ENCODE results near the gene PARD6A.

Gene PARD6A

DNA sequence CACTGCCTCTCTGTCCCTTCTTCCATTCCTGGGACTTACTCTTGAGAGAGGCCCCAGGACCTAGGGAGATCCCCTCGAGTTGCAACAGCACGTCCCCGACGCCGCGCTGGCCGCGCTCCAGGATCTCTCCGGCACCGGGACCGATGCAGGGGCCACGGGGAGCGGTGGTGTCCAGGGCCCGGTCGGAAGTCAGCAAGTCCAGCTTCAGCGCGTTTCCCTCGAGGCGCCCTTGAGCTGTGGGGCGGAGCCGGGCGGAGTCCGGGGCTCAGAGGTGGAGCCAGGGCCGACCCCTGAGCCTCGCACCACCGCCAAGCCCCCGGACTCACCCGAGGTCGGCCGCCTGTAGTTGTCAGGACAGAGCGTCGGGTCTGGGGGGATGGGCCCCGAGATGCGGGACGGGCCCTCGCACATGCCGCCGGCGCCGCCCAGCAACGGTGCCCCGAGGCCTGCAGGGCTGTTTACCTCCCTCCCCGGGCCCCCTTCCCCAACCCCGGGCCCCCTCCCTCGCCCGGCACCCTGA lies 5.3 kb downstream of the PARD6A start:
- DNase-seq, result peak in 1 of 56 donors; percentile 33

DNA sequence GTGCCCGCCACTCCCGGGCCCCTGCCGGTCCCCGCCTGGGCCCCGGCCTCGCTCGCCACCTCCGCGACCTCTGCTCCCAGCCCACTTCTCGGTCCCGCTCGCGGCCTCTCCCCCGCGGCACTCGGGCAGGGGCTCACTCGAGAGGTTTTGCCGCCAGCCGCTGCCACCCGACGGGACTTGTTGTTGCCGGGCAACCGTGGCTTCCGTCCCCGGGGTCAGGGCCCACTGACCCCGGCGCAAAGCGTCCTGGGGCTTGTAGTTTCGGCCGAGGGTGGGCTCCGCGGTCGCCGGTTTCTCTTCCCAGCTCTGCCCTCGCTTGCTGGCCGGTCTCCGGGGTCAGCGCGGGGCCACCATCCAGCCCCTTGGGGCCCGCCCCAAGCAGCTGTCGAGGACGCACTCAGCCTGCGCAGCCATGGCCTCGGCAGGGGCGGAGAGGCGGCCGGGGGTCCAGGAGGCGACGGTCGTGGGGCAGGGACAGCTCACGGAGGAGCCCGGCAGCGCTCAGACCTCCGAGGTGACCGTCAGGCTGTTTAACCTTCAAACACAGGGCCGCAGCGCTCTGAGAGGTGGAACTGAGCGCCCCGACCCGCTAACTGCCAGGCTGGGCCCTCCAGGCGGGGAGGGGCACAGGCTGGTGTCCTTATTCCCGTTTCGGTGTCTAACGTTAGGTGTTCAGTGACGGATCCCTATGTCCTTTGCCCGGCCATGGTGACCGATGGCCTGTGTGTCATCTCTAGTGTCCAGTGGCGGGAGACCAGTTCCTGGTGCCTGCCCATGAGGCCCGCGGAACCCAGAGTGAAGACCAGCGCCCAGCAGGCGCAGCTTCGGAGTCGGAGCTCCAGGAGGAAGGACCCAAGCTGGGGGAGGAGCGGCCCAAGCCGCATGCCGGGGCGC lies 6.0 kb downstream of the PARD6A start, which contains the start of the genes C16orf86 and ENKD1:
TSS of gene C16orf86 (plus strand) at position 256 of the 894 bp plus-strand sequence. CDS start at position 413, 157 bp downstream.
TSS of gene ENKD1 (minus strand) at position 192 of the 894 bp plus-strand sequence. CDS start 308 bp downstream, outside the sequence.
- peak in 53 of 56 donors; percentile 18 to 89 (median 68) for DNase-seq

DNA sequence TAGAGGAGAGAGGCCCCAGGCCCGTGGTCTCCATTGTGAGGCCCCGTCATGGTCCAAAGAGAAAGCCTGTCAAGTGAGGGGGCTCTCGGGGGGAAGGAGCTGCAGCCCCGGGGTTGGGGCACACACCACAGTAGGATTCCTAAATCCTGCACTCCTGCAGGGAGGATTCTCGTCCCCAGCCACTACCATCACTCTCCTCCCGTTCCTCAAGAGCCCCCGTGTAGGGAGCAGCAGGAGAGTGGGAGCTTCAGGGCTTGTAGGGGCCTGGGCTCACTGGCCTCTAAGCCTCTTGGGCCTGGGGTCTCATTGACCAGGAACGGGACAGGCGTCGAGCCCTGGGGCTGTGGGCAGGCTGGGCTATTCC lies 6.7 kb downstream of the PARD6A start:
- no peak for DNase-seq

DNA sequence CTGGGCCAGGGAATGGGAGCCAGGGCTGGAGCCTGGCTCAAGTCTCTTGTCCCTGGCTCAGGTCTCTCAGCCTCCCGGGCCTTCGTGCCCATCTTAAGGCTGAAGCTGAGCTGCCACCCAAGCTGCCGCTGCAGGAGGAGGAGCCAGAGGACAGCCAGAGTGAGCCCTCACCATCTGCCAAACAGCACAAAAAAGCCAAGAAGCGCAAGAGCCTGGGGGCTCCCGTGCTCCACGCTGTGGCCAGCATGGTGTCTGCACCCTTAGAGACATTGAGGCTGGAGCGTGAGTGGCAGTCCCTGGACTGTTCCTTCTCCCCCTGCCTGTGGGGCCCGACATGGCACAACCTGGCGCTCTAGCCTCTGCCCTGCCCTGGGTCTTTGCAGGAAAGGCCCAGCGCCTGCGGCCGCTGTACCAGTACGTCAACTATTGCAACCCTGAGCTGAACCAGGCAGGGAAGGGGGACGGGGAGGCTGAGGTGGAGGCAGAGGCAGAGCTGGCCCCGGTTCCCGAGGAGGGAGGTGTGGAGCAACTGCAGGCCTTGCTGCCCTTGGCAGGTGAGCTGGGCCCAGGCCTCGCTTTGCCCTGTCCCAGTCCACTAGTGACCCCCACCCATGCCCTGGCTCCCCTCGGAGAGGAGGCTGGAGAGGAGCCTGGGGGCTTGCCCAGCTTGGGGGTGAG lies 7.2 kb downstream of the PARD6A start:
- peak in 54 of 56 donors; percentile 19 to 91 (median 72) for DNase-seq

DNA sequence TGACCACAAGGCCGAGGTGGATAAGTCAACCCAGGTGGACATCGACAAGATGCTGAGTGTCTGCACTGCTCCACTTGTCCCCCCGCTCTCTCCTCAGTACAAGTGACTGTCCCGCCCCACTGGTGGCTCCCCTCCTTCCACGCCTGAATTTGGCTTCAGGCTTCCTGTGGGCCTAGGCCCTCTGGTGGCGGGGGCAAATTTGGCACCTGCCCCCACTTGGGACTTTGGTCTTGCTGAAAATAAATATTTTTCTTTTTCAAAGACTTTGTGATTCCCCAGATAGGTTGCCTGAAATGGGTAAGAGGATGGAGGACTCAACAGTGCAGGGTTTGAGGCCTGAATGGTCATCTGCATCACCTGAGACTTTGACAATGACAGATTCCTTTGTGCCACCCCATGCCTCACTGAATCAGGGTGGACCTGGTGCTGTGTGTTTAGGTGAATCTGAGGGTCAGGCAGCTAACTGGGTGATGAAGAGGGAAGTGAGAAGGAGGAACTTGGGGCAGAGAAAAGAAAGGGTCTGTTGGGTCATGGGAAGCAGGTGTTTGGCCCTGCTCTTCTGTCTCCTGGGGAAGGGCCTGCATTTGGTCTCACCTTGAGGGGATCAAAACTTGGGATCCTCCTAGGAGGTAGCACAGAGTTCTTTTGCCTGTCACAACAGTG lies 7.9 kb downstream of the PARD6A start:
- DNase-seq, result no peak

DNA sequence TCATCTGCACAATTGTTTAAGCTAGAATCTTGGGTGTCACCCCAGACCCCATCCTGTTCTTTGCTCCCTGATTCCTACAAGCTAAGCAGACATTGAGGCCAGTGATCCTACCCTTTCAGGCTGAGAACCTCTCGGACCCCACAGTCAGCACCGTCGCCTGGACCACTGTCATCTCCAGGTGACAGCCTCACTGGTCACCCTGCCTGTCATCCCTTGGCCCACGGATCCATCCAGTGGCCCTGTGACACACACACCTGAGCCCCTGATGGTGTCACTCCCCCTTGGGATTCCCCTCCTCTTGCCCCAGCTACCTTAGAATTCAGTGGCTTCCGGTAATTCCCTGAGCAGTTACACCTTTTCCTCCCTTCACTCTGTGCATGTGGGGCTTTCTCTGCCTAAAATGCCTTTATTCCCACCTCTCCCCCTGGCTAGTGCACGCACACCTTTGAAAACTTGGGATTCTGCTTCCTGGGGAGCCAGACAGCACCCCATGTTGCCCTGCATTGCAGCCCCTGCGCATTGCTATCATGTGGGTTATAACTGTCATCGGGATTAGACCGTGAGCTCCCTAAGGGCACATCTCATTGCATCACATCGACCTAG lies 8.8 kb downstream of the PARD6A start:
- DNase-seq, result no peak

DNA sequence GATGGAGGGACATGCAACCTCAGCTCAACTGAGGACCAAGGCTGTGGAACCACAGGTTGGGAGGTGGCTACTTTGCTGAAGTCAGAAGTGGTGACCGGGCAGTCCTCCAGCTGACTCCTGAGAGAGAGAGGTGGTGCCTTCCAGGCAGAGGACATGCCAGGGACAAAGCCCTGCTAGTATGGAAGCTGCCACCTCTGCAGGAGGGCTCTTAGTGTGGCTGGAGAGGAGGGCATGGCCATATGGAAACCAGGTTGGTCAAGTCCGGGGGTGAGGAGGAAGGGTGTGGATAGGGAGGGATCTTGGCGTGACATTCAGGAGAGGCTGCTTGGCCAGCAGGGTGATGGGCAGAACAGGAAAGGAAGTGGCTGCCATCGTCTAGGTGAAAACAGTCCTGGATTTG lies 11.5 kb downstream of the PARD6A start:
- no peak for DNase-seq

DNA sequence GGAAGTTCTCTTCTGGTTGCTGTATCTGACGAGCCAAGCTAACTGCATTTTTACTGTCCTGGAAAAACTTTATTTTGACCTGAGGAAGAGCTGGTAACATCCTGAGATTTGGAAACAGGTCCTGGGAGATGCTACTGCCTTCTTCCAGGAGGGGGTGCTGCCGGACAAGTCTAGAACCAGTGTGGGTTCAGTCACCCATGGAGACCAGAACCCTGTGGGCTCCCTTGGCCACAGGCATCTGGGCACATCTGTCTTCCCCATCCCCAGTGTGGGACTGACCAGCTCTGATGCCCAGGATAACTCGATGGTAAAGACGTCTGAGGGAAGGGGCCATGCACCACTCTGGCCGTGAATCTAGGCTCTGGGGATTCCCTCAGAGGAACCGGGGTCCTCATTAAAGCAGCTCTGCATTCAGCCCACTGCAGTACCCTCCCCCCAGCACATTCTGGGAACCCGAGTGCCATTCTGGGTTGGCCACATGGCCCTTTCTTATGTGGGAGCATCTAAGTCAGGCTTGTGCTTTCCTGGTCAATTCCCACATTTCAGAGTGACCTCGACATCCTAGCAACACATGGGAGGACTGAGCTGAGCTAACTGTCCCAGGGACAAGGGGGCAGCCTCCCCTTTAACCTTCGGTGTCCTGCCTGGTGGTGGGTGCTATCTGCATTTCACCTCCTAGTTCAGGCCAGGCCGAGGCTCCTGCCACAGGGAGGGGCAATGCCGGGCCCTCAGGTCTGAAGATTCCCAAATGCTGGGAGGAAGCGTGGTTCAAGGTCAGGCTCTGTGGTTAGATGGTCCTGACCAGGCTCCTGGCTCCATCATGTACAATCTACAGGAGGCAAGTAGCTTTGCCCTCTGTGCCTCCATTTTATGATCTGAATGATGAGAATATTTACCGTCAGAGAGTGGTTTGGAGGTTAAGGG lies 12.2 kb downstream of the PARD6A start:
- DNase-seq, result peak in 35 of 56 donors; percentile 11 to 68 (median 27)

DNA sequence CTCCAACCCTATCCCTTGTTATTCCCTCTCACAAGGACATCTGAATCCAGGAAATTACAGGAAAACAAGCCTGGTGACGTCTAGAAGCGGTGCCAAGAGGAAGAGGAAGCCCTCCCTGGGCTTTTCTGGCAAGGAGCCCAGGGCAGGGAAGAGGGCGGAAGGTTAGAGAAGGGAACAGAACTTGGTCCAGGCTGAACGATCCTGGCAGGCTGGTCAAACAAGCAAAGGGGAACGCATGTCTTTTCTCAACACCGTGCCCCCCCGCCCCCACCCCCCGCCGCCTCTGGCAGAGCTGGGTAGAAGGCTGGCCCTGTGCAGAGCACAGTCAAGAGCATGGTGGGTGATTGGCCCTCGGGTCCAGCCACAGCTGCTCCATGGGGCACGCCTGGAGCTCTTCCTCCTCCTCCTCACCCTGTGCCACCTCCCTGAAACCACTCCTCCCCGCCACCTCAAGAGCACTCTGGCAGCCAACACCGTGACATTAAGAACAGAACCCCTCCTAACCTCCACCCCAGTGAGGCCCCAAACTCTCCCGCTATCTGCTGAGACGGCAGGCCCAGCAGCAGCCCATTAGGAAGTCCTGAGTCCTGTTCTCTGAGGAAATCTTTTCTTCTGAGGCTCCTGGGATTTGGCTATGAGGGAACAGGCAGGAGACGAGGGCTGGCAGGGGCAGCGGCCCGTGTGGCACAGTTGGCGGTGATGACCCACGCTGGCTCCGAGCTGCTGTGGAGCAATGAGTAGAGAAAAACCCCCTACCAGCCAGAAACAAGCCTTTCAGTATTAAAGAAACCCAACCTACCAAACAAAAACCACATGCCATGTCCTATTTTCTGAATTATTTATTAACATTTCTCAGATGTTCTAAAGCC lies 13.2 kb downstream of the PARD6A start:
- DNase-seq, result peak in 8 of 56 donors; percentile 12 to 52 (median 26)

DNA sequence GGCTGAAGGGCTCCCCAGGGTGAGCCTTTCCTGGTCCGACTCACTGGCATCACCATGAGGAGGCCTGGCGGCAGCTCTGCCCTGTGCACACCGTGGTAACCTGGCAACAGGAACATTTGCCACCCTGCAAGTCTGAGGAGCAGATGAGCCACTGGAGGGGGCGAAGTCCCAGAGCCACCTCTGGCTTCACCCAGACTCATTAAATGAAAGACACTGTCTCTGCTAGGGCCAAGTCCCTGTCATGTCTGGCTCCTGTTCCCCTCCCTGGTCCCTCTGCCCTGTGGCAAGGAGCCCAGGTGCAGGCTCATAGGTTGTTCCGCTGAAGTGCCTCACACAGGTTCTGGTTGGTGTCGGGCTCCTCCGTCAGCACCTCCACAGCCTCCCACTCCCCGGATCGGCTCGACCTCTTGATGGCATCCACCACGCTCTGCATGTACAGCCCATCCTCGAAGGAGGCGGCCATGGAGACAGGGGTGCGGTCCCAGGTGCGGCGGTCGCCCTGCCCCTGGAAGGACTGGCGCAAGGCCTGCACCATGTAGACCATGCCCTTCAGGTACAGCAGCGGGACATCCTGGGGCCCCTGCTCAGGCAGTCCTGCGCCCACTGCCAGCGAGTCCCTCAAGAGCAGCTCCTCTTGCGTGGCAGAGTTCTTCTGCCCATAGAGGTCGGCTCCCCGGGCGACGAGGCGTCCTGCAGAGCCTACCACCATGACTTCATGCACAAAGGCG lies 14.3 kb downstream of the PARD6A start:
- DNase-seq, result no peak

DNA sequence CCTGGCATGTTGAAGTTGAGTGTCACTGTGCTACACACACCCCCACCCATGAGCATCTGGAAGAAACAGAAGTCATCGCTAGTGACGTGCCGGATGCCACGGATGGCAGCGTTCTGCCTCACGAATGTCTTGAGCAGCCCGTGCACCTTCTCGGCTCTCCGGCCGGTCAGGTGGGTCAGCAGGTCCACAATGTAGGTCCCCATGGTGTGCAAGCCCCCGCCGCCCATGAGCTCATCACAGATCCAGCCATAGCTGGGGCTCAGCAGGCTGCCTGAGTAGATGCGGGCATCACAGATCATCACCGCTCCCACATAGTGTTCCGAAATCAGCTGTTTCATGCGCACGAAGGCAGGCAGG lies 14.8 kb downstream of the PARD6A start:
- no peak for DNase-seq

DNA sequence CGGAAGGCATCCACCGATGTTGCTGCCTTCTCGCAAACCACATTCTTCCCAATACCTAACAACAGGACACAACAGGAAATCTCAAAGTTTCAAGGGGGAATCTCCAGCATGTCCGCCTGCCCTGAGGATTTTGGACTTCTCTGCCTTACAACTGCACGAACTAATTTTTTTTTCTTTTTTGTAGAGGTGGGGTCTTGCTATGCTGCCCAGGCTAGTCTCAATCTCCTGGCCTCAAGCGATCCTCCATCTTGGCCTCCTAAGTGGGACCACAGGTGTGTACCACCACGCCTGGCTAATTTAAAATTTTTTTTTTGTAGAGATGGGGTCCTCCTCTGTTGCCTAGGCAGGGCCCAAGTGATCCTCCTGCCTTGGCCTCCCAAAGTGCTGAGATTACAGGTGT lies 15.2 kb downstream of the PARD6A start:
- DNase-seq, result no peak

DNA sequence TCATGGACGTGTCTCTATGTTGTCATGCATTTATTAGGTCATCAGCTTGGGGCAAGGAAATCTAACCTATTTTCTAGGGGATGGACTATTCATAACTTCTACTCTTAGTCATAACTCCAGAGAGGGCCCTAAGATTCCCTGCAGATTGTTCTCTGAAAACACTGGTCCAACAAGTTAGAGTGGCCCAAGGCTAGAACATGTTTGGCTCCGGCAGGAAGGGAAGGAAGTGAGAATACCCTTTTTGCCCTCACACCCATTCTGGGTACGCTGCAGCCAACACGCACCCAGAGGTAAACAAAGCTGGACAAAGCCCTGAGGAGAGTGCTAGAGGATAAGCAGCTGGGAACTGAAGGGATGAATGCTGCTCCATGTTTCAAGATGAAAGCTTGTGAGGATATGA lies 15.8 kb downstream of the PARD6A start:
- no peak for DNase-seq

DNA sequence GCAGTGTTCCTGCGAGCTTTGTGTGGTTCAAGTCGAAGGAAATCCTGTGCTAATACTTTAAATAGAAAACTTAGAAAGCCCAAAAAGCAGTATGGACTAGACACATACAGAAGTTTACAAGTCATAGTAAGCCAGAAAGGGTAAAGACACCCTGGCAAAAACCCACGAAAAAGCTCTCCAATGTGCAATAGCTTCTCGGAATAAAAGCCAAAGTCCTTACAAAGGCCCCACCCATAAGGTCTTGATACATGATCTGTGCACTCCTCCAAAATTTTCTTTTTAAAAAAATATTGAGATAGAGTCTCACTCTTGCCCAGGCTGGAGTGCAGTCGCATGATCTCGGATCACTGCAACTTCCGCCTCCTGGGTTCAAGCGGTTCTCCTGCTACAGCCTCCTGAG lies 16.2 kb downstream of the PARD6A start:
- DNase-seq, result no peak

DNA sequence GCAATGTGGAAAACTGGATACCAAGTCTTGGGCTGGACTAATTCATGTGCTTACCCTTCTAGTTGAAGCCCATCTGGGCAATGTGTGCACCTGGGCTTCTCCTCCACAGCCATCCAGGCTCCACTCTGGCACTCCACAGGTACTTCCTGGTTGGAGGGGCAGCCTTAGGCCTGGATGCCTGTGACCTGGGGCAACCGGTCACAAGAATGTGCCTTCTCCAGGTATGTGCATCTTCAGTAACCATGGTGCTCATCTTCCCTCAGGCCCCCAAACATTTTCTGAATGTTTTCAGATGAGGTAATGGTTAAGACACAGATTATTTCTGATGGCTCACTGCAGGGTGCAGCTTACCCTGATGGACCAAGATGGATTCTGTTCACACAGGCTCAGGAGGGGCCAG lies 17.0 kb downstream of the PARD6A start:
- no peak for DNase-seq

DNA sequence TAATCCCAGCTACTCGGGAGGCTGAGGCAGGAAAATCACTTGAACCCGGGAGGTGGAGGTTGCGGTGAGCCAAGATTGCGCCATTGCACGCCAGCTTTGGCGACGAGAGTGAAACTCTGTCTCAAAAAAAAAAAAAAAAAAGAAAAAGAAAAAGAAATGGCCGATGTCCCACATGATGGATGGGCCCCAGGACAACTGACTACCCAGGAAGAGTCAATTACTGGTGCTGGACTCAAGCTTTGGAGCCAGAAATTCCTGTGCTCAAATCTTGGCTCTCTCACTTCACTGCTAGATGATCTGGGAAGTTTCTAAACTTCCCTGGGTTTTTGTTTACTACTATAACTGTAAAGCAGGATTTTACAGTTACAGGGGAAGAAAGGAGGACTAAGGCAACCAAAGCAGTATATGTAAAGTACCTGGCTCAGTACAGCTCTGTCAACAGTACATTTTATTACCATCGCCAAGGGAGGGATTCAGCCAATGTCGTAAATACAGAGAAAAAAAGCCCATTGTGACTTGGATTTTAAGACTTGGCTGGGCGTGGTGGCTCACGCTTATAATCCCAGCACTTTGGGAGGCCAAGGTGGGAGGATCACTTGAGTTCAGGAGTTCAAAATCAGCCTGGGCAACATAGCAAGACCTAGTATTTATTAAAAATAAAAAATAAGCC lies 17.7 kb downstream of the PARD6A start:
- no peak for DNase-seq

DNA sequence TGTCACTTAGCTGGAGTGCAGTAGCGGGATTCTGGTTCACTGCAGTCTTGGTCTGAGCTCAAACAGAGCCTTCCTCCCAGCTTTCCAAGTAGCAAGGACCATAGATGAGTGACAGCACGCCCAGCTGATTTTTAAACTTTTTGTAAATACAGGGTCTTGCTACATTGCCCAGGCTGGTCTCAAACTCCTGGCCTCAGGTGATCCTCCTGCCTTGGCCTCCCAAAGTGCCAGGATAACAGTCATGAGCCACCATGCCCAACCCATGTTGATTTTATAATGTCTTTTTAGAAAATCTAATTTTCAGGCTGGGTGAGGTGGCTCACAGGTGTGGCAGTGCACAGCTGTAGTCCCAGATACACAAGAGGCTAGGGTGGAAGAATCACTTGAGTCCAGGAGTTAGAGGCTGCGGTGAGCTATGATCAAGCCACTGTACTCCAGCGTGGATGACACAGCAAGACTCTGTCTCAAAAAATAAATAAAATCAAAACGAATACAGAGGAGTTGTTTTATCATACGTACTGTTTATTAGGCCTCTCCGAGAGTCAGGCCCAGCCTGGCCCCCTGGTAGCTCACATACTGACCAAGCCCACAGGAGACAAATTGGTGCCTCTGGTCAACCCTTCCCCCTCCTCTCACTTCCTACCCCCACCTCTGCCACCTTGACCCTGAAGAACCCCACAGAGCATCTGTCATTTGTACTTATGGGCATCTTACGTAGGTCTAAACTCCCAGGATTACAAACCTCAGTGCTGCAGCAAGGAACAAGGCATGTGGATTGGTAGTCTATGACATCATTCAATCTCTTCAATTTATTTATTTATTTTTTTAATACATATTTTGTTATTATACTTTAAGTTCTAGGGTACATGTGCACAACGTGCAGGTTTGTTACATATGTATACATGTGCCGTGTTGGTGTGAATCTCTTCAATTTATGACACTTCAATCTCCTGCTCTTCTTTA lies 19.5 kb downstream of the PARD6A start:
- no peak for DNase-seq

All from nucleus accumbens (tissue), 56 donors.